ENCODE data around the gene TEX261. TPM values are rescaled to one million over a fixed set of nuclear protein-coding genes. Genes with fewer than 3 reads are reported as not detected.

TEX261 gene
- total and polyA plus RNA-seq, 2 experiments from 2014 or later = 5.7 to 17.5 TPM

DNA sequence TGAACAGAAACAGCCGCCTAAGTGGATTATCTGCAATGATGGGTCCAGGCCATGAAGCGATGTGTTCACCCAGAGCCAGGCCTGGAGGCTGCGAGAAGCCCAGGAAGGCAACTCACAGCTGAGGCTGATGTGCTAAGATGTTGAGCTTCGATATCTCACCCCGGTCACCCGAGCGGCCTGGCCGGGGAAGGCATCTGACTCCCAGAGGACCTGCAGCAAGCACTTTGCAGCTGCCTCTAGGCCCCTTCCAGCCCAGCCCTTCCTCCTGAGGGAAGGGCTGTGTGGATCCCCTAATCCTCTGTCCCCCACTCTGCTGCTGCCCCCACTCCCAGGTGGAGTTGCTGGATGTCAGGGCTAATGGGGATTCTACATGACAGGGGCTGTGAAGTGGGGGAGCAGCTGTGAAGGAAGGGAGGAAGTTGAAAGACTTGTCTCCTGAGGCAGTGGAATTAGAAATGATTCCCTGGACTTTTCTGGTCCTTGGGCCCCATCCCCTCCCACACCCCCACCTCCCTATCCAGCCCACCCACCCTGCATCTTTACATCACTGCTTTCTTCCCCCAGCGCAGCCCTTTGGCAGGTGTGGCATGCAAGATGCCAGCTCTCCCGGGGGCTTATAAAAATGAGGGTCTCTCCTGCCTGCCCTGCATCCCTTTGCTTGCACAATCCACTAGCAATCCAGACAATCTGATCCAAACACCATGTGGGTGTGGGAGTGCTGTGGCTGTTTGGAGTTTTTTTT lies 54.7 kb downstream of the TEX261 start:
- H2AFZ ChIP-seq = no peak overlapping the region
- H3K27ac Mint-ChIP-seq = no peak overlapping the region
- peaks cover 64% of the 10 kb centered on the region for H3K27me3 Mint-ChIP-seq (ENCODE audit: insufficient read depth, low read depth, poor library complexity)
- no peak overlapping the region for H3K4me3 ChIP-seq
- H3K36me3 ChIP-seq (ENCODE audit: insufficient read depth) = no peaks in the 10 kb centered on the region
- ATAC-seq (no peak), DNase-seq (ENCODE audit: low spot score) (no peak)
- H3K27ac ChIP-seq (ENCODE audit: low read depth) = no peak overlapping the region
- no peaks in the 10 kb centered on the region for H3K36me3 Mint-ChIP-seq (ENCODE audit: low read depth)
- no peaks in the 10 kb centered on the region for H3K79me2 ChIP-seq (replicated peaks; ENCODE audit: insufficient read depth)
- H3K4me2 ChIP-seq = no peak overlapping the region; the same call in 1 of the 2 replicates
- H3K4me1 Mint-ChIP-seq = peaks cover 45% of the 10 kb centered on the region
- no peaks in the 10 kb centered on the region for H3F3A ChIP-seq (replicated peaks; ENCODE audit: low read depth)
- H3K4me1 ChIP-seq (ENCODE audit: insufficient read depth) = peaks cover 30% of the 10 kb centered on the region
- no peaks in the 10 kb centered on the region for H3K9me2 ChIP-seq (ENCODE audit: insufficient read depth)
- no peaks in the 10 kb centered on the region for H4K20me1 ChIP-seq (replicated peaks; ENCODE audit: insufficient read depth)
- peaks cover 66% of the 10 kb centered on the region for H3K27me3 ChIP-seq (ENCODE audit: insufficient read depth)
- no peaks in the 10 kb centered on the region for H3K9me3 Mint-ChIP-seq
- no peak for TF ChIP-seq NANOG (IDR thresholded peaks at IDR 0.05; ENCODE audit: borderline replicate concordance)
- no peak for TF ChIP-seq CTCF (conservative IDR thresholded peaks at IDR 0.05; ENCODE audit: low read depth in 2 of 2)
- TF ChIP-seq STAT1 (IDR thresholded peaks at IDR 0.05; ENCODE audit: unreplicated experiment) = no peak
- TF ChIP-seq, protein P1, sequence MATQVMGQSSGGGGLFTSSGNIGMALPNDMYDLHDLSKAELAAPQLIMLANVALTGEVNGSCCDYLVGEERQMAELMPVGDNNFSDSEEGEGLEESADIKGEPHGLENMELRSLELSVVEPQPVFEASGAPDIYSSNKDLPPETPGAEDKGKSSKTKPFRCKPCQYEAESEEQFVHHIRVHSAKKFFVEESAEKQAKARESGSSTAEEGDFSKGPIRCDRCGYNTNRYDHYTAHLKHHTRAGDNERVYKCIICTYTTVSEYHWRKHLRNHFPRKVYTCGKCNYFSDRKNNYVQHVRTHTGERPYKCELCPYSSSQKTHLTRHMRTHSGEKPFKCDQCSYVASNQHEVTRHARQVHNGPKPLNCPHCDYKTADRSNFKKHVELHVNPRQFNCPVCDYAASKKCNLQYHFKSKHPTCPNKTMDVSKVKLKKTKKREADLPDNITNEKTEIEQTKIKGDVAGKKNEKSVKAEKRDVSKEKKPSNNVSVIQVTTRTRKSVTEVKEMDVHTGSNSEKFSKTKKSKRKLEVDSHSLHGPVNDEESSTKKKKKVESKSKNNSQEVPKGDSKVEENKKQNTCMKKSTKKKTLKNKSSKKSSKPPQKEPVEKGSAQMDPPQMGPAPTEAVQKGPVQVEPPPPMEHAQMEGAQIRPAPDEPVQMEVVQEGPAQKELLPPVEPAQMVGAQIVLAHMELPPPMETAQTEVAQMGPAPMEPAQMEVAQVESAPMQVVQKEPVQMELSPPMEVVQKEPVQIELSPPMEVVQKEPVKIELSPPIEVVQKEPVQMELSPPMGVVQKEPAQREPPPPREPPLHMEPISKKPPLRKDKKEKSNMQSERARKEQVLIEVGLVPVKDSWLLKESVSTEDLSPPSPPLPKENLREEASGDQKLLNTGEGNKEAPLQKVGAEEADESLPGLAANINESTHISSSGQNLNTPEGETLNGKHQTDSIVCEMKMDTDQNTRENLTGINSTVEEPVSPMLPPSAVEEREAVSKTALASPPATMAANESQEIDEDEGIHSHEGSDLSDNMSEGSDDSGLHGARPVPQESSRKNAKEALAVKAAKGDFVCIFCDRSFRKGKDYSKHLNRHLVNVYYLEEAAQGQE (IDR thresholded peaks at IDR 0.05; ENCODE audit: unreplicated experiment) = no peak
- TF ChIP-seq, protein P2, sequence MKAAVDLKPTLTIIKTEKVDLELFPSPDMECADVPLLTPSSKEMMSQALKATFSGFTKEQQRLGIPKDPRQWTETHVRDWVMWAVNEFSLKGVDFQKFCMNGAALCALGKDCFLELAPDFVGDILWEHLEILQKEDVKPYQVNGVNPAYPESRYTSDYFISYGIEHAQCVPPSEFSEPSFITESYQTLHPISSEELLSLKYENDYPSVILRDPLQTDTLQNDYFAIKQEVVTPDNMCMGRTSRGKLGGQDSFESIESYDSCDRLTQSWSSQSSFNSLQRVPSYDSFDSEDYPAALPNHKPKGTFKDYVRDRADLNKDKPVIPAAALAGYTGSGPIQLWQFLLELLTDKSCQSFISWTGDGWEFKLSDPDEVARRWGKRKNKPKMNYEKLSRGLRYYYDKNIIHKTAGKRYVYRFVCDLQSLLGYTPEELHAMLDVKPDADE (IDR thresholded peaks at IDR 0.05) = no peak
- TF ChIP-seq CREB1 (CRISPR knock-in tag; IDR thresholded peaks at IDR 0.05; ENCODE audit: low read depth) = no peak
- TF ChIP-seq POLR2AphosphoS5 (IDR thresholded peaks at IDR 0.05; ENCODE audit: low read depth) = no peak
- no peak for TF ChIP-seq JUNB (IDR thresholded peaks at IDR 0.05; ENCODE audit: unreplicated experiment)
- TF ChIP-seq ZNF462 (CRISPR knock-in tag; IDR thresholded peaks at IDR 0.05) = no peak
- no peak for TF ChIP-seq ZNF114 (CRISPR knock-in tag; IDR thresholded peaks at IDR 0.05)
- no peak for TF ChIP-seq EZH2 (IDR thresholded peaks at IDR 0.05; ENCODE audit: low read depth, unreplicated experiment)
- TF ChIP-seq EZH2phosphoT487 (IDR thresholded peaks at IDR 0.05; ENCODE audit: unreplicated experiment) = no peak
- no peak for TF ChIP-seq ZNF331 (CRISPR knock-in tag; IDR thresholded peaks at IDR 0.05; ENCODE audit: low read depth)
- no peak overlapping the region for H3K4me3 Mint-ChIP-seq

Data from GM23338 (cell line).